Astrocyte of the spinal cord (primary cell): Measurements from ENCODE around the gene LMBR1.

Experiments used
- DNase-seq: peaks from one replicate; pipeline ENCODE4 v3.0.0; 2011; ENCODE audit warnings: low read depth, low spot score
- H3K4me3 ChIP-seq: 2 replicates; pipeline ENCODE4 v1.5.1; 2011; ENCODE audit warnings: low read depth, mild to moderate bottlenecking, low read length, moderate library complexity
- in situ Hi-C: cut with HindIII; loops from 2 replicates; pipeline ENCODE4 v1.10.0; 2017; ENCODE audit warnings: low sequenced_read_pairs
- TF ChIP-seq, protein P1 (sequence below): IDR thresholded peaks from 2 replicates; pipeline ENCODE4 v1.5.1; 2012; ENCODE audit warnings: low read depth, mild to moderate bottlenecking, low read length, inconsistent platforms

The LMBR1 gene

GRCh38 chr7:156792611-156793010 is 100.4 kb downstream of the LMBR1 start:
- TF ChIP-seq, protein P1, sequence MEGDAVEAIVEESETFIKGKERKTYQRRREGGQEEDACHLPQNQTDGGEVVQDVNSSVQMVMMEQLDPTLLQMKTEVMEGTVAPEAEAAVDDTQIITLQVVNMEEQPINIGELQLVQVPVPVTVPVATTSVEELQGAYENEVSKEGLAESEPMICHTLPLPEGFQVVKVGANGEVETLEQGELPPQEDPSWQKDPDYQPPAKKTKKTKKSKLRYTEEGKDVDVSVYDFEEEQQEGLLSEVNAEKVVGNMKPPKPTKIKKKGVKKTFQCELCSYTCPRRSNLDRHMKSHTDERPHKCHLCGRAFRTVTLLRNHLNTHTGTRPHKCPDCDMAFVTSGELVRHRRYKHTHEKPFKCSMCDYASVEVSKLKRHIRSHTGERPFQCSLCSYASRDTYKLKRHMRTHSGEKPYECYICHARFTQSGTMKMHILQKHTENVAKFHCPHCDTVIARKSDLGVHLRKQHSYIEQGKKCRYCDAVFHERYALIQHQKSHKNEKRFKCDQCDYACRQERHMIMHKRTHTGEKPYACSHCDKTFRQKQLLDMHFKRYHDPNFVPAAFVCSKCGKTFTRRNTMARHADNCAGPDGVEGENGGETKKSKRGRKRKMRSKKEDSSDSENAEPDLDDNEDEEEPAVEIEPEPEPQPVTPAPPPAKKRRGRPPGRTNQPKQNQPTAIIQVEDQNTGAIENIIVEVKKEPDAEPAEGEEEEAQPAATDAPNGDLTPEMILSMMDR, result no peak
- no peak overlapping the region for H3K4me3 ChIP-seq
- in situ Hi-C loops, result no loop called here
- DNase-seq, result no peak

- no peak overlapping the region for H3K4me3 ChIP-seq
- in situ Hi-C loops, result no loop called here
- DNase-seq, result no peak
- TF ChIP-seq, protein P1, result no peak
These were observed 101.7 kb downstream of the LMBR1 start for GRCh38 chr7:156791241-156791640.

GRCh38 chr7:156790264-156790663 is 102.7 kb downstream of the LMBR1 start:
- TF ChIP-seq, protein P1, result no peak
- DNase-seq, result no peak
- H3K4me3 ChIP-seq, result no peak overlapping the region
- in situ Hi-C loops, result no loop called here

DNA sequence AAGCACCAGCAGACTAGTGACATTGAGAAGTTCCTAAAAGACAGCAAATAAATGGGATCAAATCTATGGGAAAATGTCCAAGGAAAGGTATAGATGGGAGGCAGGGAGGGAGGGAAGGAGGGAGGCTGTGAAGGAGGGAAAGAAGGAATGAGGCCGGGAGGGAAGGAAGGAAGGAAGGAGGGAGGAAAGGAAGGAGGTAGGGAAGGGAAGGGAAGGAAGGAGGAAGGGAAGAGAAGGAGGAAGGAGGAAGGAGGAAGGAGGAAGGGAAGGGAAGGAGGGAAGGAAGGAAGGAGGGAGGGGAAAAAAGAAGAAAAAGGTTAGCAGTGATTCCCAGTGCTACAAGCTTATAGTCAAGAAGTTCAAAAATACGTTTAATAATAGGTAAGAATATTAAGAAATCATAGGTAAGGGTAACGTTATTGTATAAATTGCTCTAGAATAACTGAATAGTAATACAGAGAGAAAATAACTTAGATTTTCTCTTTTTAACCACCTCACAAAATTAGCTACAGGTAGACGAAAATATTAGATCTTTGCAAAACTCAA is 106.9 kb downstream of the LMBR1 start:
- TF ChIP-seq, protein P1, result no peak
- in situ Hi-C loops, result no loop called here

DNA sequence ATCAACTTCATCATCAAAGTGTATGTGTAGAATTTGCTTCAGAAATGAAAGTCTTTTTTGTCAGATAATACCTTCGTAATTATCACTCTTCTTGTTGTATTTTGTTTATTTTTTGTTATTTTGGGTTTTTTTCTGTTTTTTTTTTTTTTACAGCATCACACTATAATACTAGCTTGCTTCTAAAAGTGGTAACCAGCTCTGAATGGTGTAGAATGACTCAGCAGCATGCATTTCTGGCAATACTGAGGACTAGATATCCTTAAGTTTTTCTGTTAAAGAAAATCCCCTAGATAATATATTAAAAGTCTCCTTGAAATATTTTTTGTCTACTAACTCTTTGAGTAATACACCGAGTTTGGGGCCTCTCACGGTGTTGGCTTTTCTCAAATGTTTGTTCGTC is 109.1 kb downstream of the LMBR1 start:
- DNase-seq, result peak; percentile 15
- TF ChIP-seq, protein P1, result no peak
- H3K4me3 ChIP-seq, result no peak overlapping the region
- in situ Hi-C loops, result no loop called here

More for the DNA sequence above, 106.9 kb downstream of the LMBR1 start:
- H3K4me3 ChIP-seq, result no peak overlapping the region
- DNase-seq, result no peak

- TF ChIP-seq, protein P1, result no peak
- in situ Hi-C loops, result no loop called here
- no peak for DNase-seq
- no peak overlapping the region for H3K4me3 ChIP-seq
These were observed 111.0 kb downstream of the LMBR1 start for GRCh38 chr7:156781972-156782371.
